GM21390 (cell line): ENCODE data around the gene STXBP5.

ENCODE experiments used
- ATAC-seq: cut with Tn5 transposase; IDR thresholded peaks from one replicate; pipeline ENCODE4 v1.9.1; 2021; ENCODE audit not compliant: unreplicated experiment

STXBP5 gene

DNA sequence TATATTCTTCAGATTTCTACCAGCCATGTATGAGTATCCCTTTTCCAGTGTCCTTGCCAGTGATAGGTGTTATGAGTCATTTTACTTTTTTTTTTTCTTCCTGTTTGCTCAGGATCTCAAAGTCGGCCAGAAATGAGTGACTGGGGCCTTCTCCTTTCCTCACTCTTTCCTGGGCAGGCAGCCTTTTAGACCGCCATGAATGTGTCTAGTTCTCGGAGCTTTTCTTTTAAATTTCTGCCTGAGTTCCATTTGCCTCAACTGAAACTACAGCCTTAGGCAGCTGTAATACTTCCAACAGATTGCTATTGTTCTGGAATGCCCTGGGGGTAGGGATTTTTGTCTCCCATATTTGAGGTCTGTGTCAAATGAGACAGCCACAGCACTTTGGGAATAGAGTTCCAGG is 83.7 kb downstream of the STXBP5 start:
- no peak for ATAC-seq

GRCh38 chr6:147297124-147297523 is 92.9 kb downstream of the STXBP5 start:
- no peak for ATAC-seq

DNA sequence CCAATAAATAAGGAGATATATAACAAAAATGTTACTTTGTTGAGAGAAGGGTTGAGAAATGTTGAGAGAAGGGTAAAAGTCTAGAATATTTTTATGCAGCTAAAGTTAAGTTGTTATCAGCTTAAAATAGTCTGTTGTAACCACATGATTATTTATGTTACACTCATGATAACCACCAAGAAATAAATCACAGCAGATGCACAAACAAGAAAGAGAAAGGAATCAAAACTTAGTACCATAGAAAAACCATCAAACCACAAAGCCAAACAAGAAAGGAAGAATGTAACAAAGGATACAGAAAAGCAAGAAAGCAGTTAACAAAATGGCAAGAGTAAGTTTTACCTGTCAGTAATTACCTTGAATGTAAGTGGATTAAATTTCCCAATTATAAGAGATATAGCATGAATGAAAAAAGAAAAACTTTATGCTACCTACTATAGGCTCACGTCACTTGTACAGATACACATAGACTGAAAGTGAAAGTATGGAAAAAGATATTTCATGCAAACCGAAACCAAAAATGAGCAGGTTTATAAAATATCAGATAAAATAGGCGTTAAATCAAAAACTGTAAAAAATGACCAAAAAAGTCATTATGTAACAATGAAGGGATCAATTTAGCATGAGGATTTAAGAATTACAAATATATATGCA is 93.6 kb downstream of the STXBP5 start:
- ATAC-seq = no peak

DNA sequence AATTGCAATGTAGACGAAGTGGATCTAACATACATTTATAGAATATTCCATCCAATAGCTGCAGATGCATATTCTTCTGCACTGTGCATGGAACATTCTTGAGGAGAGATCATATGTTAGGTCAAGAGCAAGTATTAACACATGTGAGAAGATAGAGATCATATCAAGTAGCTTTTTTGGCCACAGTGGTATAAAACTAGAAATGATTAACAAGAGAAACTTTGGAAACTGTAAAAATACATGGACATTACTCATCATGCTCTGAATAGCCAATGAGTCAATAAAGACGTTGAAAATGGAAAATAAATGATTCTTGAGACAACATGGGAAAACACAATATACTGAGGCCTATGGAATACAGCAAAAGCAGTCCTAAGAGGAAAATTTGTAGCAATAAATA is 94.2 kb downstream of the STXBP5 start:
- ATAC-seq = no peak

DNA sequence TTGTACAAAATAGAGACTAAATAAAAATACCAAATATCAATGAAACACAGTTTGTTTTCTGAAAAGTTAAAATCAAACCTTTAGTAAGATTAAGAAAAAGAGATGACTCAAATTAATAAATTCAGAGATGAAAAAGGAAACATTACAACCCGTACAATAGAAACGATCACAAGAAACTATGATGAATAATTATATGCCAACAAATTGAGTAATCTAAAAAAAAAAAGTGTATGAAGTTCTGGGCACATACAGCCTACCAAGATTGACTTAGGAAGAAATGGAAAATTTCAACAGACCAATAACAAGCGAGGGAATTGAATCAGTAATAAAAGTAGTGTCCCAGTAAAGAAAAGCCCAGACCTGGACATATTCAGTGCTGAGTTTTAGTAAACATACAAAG is 94.8 kb downstream of the STXBP5 start:
- no peak for ATAC-seq

GRCh38 chr6:147301070-147301469 is 96.9 kb downstream of the STXBP5 start:
- ATAC-seq = no peak

DNA sequence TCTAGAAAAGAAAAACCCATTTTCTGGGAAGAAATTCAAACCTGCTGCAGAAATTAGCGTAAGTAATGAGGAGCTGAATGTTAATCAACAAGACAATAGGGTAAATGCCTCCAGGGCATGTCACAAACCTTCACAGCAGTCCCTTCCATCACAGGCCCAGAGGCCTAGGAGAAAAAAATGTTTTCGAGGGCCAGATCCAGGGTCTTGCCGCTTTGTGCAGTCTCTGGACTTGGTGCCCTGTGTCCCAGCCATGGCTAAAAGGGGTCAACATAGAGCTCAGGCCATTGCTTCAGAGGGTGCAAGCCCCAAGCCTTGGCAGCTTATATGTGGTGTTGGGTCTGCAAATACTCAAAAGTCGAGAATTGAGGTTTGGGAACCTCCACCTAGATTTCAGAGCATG is 99.8 kb downstream of the STXBP5 start:
- ATAC-seq = no peak

DNA sequence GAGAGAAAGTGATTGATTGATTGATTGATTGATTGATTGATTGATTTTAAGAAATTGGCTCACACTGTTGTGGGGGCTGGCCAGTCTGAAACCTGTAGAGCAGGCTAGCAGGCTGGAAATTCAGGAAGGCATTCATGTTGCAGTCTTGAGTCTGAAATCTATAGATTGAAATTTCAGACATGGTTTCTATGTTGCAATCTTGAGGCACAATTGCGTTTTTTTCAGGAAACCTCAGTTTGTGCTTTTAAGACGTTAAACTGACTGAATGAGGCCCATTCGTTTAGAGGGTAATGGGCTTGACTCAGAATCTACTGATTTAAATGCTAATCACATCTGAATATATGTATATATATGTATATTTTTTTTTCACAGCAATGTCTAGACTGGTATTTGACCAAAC is 106.3 kb downstream of the STXBP5 start:
- ATAC-seq = no peak

DNA sequence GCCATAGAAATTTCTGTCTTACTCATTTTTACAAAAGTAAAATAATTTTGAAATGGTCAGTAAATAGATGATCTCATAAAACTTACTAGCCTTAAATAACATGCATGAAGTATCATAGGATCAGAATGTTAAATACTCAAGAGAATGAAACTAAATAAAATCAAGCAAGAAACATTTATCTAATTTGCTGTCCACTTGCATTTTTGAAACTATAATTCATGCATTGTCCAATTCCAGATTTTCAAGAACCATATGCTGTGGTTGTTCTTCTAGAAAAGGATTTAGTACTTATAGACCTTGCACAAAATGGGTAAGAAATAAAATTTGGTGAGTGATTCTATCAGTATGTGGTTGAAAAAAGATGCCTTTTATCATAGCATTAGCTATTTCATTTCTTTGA is 107.0 kb downstream of the STXBP5 start:
- ATAC-seq = no peak

DNA sequence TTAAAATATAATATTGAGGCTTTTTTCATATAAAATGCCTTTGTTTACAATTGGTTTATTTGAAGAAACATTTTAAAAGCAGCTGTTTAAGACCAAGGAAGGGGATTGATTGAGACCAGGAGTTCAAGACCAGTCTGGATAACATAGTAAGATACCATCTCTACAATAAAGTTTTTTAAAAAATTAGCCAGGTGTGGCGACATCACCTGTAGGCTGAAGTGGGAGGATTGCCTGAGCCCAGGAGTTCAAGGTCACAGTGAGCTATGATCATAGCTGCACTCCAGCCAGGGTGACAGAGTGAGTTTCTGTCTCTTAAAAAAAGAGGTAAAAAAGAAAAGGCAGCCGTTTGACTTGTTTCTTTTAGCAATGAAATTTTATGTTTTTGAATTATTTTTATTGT is 117.0 kb downstream of the STXBP5 start:
- ATAC-seq = no peak

GRCh38 chr6:147322299-147323162 is 118.3 kb downstream of the STXBP5 start:
- ATAC-seq = peak; percentile 97

- ATAC-seq = no peak
These were observed 121.3 kb downstream of the STXBP5 start for GRCh38 chr6:147325557-147325956.

DNA sequence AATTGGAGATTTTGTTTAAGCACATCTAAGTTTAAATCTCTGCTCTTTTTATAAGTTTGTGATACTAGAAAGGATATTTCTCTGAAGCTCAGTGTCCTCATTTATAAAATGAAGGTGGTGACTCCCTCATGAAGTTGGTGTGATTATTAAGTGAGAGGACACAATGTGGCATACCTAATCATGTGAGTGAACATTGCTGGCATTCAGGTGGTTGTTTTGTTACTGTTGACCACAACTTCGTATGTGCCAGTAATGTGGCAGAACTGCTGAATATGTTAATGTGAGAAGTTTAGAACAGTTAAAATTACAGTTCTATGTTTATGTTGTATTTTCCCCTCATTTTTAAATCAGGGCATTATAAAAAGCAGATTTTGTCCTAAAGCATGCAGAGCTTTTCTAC is 127.2 kb downstream of the STXBP5 start:
- no peak for ATAC-seq

DNA sequence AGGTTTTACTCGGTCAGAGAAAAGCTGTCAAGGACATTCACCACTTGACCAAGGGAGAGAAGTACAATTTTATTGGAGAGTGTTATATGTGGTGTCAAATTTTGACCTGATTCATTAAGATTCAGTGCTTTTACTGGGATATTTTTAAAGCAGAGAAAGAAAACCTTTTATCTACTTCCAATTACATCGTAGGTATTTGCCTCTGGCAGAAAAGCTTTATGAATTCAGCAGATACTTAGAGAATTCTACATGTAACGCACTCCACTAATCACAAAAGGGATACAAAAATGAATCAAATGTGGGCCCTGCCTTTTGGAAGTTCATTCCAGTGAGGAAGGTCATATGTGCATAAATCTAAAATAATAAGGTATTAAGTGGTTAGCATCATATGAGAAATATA is 133.7 kb downstream of the STXBP5 start:
- ATAC-seq = no peak

- no peak for ATAC-seq
These were observed 137.3 kb downstream of the STXBP5 start for GRCh38 chr6:147341486-147341885.

DNA sequence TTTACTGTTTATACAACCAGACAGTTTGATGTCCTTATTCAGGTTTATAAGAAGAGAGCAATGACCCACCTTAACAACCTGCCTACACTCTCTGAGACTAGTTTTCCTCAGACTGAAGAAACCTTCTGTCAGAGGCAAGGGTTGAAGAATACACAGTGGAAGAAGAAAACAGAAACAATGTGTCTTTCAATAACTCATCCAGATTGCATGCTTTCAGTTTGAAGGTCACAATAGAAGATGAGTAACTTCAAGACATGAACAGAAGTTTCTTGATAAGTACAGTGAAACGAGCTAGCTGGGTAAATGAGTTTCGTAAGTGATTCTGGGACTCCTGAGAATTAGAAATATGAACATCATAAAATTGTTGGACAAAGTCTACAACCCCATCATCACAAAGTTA is 141.7 kb downstream of the STXBP5 start:
- ATAC-seq = no peak

DNA sequence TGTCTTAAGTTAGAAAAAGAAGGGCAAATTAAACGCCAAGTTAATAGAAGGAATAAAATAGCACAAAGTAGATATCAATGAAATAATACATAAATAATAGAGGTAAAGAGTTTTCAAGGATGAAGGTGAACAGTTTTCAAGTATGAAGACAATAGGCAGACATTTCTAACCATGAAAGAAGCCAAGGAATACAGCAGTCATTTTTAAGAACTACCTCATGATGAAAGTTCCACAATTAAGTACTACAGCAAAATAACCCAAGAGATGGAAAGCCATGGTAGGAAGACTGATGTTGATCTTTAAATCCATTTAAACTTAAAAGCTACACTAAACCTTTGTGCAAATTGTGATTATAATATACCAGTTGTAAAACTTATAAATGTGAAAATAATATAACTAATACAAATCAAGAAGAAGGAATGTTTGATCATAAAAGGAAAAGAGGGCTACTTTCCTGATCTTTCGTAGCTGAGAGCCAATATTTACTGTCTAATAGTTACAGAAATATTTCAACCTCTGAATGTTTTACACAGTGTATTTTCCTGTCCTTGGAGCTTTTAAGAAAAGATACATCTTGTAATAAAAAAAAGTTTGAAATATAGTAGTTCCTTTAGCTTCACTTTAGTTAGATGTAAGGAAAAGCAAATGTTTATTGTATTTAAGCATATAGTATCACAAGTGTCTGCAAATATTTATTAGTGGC is 143.1 kb downstream of the STXBP5 start:
- ATAC-seq = no peak

DNA sequence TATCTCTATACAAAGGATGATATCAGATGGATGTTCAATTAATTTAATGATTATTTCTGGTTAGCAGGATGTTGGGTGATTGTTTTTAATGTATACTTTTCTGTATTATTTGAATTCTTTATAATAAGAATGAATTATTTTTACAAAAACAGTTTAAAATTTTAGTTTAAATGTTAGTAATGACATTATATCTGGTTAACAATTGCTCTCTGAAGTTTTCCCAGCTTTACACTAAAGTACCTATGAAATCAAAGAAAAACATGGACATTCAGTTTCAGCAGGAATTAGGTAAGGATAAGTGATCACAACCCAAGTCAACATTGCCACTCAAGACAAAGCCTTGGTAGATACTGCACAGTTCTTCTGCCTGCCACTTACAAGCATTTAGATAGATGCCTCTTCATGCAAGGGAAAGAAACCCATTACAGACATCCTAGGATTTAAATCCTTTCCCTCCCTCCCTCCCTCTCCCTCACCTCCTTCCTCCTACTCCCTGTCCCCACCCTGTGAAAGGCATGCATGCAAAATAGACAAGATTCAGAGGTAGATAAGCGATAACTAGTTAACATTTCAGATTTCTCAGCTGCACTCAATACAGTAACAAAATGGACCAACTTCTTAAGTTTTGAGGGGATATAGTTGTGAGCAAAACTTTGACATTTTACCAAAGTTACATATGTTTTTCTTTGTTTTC is 143.8 kb downstream of the STXBP5 start:
- no peak for ATAC-seq

DNA sequence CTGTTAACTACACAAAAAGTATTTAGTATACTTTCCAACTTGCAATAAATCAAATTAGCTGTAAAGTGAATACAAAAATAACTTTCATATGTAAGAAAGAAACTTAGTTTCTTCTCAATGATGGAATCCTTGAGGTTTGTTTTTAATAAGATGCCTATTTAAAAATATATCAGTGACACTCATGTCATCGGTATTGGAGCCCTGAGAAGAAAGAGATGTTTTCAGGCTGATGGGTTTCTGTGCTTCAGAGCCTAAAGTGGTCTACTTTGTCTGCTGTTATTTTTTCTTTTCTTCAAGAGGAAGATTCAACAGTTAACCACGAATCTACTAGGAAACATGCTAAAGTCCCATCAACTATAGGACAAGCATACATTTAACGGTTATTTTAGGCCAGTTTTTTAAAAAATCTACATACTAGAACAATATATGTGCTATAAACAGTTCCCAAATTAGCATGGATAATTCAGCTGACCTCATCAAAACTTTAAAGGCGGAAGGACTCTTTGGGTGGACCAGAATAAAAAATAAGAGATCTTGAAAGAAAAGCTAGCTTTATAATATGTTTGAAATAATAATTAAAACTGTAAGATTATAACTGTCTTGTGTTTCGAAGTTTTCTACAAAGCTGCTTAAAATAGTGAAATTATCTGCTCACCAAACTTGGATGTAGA is 157.2 kb downstream of the STXBP5 start:
- ATAC-seq = no peak

- ATAC-seq = no peak
These were observed 162.1 kb downstream of the STXBP5 start for GRCh38 chr6:147366290-147366689.

DNA sequence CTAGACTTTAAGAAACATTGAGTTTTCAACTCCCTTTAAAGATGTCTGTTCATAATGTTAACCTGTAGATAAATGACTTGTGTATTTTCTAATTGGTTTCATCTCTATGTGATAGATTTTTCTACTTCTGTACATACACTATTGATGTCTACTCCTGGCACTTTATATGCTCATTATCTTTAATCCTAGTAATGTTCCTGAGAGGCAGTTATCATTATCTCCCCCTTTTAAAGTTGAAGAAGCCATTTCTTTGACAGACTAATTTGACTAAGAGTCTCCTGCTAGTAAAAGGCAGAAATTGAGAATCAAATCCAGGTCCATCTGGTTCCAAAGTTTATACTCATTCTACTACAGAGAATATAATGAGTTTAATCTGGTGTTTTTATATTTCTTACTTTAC is 167.1 kb downstream of the STXBP5 start:
- ATAC-seq = no peak
